Endometrial microvascular endothelial cells (primary cell): Measurements from ENCODE around the gene TRIM16. TPM values are rescaled to one million over a fixed set of nuclear protein-coding genes. Genes with fewer than 3 reads are reported as not detected.
"Not testable (repeated sequence)": the region's sequence is repeated elsewhere in the genome, so short reads cannot be mapped to it uniquely, and the experiment has no call there.

Source experiments
- in situ Hi-C: cut with HindIII; loops from 2 replicates; pipeline ENCODE4 v1.10.0; 2017; ENCODE audit warnings: low sequenced_read_pairs, low pct_unique_long_range_greater_than_20kb; ENCODE audit errors: inconsistent ontology term
- total RNA-seq: library from RNA; depleted of rRNA; stranded (reverse); fragments of >200 nt; gene quantifications from one replicate; pipeline ENCODE4 v1.2.3, GENCODE V29; 2015; ENCODE audit errors: inconsistent ontology term

The TRIM16 gene
- total RNA-seq, 1 donor from 2014 or later: 45.1 TPM

DNA sequence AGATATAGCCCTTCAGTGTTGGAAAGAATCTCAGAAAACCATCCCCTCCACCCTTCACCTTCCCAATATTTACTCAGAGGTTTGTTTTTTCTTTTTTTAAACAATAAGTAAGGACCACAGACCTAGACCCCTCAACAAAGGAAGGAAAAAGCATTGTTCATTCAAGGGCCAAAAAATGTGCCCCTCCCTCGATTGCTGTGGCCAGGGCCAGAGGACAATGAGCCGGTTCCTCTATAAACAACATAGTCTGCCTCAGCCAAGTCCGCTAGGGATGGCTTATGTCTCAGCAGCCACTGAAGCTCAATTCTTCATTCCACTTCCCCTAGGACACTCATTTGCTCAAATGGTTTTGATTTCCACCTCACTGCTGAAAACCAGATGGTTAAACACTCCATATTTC is 24.0 kb downstream of the TRIM16 start:
- in situ Hi-C loops: no loop called here

DNA sequence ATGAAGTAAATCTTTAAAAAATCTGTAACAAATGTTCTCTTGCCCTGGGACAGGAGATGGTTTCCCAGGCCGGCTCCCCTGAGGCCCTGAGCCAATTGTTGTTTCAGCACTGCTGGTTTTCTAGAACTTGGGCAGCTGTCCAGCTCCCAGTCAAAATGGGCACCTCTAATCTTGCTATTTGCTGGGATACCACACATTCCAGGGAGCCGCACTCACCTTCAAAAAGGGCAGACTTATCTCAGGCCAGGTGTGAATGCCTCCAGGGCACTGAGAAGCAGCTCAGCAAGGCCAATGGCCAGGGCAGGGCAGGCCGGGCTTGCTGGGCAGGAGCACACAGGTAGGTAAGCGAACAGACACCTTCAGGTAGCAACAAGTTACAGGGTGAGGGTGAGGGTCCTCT is 24.4 kb downstream of the TRIM16 start:
- in situ Hi-C loops: no loop called here

DNA sequence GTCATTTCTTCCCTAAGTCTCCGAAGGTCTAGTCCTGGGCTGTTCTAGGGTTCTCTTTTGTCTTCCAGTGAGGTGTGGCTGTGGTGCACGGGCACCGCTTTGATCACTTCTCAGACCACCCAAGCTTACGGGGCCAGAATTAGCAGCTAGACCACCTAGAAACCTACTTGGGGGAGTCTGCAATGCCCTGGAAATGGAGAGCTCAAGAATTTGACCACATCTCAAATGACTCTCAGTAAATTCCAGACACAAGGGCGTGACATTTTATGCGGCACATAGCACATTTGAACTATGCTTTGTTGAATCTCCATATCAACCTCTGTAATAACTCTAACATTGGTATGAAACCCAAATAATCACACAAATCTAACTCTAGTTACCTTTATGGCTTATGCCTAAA is 24.9 kb downstream of the TRIM16 start:
- in situ Hi-C loops: no loop called here

DNA sequence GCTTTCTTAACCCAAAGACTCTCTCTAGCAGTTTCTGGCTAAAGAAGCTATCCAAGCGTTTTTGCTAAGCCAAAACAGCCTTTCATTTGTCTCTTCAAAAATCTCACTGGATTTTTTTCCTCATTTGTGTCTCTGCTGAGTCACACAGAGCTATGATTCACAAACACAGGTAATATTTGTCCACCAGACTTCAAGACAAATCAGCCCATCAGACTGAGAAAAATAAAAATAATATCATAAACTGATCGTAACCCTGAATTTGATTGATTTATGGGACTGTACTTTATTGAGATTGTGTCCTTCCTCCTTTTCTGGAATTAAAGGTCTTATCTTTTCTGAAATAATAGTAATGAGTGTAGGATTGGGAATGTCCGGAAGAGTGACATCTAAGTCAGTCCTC is 25.8 kb downstream of the TRIM16 start:
- in situ Hi-C loops: no loop called here

DNA sequence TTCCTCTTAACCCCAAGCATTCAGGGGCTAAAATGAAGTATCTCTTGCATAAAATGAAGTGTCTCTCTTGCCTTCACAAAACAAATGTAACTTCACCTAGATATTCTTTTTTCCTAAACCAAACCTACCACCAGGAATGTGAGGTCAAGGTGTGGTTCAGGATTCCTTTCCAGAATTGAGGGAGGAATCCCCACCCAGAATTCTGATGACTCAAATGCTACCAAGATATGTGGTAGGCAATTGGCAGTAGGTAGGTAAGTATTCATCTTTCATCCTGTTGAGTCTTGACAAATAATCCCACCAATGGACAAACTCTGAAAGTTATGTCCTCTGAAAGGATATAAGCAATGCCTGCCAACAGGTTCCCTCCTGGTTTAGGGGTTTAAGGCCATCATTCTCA is 26.2 kb downstream of the TRIM16 start:
- in situ Hi-C loops: no loop called here

DNA sequence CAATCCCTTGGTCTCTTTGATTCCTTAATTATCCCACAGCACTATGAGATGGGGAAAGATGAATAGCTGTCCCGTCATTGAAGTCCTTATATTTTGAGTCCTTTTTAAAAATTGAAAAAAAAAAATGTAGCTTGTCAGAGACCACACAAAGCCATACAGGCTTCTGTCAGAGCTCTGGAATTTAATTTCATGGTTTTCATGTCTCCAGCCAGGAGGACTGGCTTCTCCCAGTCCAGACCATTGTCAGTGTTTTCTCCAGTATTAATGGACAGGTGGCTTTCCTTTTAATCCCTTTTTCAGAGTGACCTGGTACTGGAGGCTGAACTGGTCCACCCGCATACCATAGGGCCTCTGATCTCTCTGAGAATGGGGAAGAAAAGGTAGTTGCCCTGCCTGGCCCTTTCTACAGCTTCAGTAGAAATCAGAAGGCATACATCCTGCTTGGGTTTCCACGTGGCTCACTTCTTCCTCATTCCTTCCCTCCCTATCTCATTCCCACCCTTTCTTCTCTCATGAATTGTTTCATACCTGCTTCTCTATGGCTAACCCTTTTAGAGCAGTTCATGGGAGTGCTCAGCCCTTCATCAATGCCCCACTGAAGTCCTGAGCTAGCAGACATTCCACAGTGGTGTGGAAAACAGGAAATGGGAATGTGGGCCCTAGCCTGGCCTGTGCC is 29.1 kb downstream of the TRIM16 start:
- in situ Hi-C loops: no loop called here

DNA sequence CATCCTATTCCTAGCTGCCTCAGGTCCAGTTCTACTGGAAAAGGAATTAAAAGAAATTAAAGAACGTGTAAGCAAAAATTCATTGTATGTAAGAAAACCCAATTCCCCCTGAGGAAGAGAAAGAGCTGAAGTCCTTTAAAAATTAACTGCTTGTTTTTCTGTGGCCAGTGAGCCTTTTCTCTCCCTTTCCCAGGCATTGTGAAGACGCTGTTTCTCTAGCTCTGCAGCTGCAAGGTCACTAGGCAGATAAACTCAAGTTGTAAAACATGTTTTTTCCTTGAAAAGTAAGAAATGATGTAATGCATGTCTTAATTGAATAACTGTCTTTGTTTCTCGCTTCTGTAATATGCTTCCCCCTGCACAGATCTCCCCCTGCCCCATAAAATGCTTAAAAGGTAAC is 29.7 kb downstream of the TRIM16 start:
- in situ Hi-C loops: not testable (repeated sequence)

DNA sequence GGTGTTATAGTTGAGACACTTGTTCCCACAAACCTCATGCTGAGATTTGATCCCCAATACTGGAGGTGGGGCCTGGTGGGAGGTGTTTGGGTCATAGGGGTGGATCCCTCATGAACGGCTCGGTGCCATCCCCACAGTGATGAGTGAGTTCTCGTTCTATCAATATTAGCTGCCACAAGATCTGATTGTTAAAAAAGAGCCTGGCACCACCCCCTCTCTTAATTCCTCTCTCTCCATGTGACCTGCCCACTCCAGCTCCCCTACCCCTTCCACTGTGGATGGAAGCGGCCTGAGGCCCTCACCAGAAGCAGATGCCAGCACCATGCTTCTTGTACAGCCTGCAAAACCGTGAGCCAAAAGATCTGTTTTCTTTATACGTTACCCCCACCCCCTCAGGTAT is 31.2 kb downstream of the TRIM16 start:
- in situ Hi-C loops: no loop called here

DNA sequence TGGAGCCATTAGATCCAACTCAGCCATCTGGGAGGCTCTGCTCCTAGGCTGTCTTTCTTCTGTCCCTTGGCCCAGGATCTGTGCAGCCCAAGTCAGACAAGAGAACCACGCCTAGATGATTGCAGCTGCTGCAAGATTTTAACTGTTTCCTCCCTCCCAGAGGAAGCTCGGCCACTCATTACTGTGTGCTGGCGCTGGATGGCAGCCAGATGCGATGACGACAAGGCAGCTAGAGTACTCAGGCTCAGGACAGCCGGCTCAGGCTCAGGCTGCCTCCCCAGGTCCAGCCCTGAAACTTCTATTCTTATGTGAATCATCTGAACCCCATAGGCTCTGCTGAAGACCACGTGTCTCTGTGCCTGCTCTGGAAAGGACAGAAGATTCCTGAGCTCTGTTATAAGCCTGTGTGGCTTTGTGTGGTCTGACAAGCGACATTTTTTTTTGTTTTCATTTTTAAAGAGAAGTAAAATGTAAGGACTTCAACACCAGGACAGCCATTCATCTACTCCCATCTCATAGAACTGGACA is 32.5 kb downstream of the TRIM16 start:
- in situ Hi-C loops: no loop called here

DNA sequence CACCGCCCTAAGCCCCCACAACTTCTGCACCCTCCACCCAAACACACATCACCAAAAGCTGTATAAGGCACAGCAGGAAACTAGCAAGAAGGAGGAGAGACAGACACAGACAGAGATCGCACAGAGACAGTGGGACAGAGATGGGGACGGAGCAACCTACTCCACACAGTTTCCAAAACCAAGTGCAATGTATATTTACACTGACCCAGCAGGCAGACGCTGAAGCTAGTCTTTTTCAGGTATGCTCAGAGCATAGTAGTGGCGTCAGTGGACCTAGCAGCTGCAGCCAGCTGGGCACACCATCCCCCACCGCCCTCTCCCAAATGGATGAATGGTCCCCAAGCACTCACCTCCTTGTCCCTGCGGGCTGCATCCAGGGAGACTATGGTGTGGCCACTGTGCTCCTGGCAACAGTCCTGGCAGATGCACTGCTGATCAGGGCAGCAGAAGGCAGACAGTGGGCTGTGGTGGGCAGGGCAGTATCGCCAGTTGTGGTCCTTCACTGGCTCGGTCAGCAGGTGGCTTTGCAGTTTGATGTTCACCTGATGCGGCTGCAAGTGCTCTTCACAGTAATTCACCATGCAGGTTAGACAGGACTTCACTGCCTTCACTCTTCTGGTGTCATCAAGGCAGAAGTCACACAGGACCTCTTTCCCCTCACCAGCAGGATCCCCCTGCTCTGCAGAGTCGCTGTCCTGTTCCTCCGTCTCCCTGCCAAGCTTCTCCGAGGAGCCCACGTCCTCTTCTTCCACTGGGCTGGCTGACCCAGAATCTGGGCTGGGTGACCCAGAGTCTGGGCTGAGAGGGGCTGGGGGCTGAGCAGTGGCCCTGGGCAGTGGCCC is 33.1 kb downstream of the TRIM16 start:
- in situ Hi-C loops: no loop called here

DNA sequence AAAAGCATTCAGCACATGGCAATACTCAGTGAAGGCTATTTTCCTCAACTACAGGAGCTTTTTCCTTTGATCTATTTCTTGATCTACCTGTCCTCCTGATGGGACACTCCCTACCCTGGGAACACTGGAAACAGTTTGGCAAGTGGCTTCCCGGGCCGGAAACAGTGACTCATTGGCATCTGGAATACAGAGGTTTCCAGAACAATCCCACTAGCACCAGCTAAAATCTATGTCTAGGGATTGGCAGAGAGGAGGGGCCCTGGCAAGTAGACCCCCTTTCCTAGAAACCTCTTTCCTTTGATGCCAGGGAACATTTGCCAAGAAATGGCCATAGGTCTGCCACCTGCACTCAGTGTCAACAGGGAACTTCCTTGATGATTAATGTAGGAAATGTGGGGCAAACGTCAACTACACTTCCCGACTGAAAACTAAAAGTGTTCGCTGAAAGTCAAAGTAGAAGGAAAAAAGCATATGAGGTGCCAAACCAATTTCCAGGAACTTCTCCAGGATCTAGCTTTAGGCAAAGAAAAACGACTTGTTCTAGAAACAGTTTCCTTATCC is 34.2 kb downstream of the TRIM16 start:
- in situ Hi-C loops: no loop called here

DNA sequence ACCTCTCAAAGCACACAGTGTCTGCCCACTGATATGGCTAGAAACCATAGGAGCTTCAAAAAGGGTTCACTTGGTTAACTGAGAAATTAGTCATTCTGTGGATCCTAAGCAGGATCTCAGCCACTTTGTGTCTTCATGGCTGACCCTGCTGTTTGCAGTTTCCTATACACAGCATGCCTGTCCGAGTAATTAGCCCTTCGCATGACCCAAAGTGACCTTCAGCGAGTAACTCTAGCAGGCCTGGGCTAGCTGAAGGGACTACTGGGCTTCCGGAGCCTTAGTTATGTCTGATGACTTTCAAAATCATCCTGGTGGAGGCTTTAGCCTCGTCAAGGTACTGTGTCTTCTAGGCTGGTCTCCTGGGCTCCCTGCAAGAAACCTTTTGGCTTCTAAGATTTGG is 35.7 kb downstream of the TRIM16 start:
- in situ Hi-C loops: no loop called here

DNA sequence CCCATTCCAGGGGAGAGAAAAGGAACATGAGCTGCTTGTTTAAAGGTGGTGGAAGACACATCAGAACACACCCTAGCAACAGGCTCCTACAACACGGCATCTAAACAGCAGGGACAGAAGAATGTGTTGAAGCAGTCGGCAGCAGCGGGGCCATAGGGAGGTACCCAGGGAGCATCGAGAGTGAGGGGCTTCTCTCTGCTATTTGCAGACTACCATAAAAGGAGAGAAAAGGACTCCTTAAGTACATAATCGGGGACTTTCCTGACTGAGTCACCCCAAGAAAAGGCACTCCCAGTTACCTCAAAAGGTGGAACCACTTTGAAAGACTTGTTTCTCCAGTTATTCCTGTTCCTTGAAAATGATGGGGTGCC is 38.2 kb downstream of the TRIM16 start:
- in situ Hi-C loops: not testable (repeated sequence)

DNA sequence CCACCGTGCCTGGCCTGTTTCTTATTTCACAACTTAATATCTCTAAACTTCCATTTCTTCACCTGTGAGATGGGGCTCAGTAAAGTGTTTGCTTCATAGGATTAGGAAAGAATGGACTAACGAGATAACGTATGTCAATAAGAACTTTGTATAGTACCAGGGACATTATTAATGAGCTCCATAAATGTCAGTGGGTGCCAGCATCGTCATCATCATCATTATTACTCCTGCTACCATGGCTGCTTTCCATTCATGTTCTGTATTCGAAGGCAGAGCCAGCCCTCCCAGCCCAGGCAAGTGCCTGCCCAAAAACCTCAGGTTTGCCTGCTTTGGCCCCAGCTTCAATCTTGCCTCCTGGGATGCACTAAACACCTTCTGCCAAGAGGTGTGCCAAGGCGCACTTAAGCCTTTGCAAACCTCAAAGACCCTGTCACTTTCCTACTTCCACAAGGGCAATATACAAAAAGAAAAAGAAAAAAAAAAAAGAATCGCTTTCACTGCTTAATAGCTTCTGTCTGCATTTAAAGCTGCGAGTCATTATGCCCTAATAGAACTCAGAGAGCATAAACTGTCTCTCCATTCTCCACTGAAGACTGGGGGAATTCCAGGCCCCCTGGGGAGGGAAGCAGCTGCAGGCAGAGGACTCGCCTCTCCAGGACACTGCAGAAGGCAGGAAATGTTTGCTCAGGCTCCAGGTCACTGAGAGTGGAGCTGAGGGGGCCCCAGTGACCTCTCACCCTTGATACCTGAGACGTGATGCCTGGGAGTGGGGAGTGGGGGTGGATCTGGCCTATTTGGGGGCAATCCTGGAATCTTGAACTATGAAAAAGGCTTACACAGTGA is 38.8 kb downstream of the TRIM16 start:
- in situ Hi-C loops: not testable (repeated sequence)

DNA sequence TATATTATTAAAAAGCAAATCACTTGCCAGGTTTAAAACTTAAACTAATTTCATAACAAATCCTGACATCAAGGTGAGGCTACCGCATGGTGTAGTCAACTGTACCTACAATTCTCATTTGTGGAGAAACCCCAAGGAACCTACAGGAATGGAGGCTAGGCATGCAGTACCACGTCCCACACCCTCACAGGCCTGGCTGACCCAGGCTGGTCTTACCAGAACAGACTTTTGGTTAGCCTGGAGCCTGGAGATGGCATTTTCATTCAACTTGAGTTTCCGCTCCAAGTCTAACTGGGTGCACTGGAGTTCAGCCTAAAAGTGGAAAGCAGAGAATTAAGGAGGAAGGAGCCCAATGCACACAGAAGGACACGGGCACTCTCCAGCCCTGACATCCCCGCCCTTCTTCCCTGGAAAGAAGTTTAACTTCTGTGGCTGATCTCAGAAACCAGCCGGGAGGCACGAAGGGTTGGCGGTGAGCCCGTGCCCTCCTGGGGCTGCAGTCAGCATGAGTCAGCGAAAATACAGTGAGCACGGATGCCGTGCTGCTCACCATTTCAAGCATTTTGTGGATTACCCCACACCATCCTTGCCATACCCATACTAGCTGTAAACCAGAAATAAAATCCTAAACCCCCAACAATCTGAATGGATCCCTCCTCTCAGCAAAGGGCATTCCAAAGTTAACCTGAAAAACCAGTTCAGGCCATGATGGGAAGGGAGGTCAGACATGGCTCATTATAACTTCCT is 41.4 kb downstream of the TRIM16 start:
- in situ Hi-C loops: not testable (repeated sequence)

DNA sequence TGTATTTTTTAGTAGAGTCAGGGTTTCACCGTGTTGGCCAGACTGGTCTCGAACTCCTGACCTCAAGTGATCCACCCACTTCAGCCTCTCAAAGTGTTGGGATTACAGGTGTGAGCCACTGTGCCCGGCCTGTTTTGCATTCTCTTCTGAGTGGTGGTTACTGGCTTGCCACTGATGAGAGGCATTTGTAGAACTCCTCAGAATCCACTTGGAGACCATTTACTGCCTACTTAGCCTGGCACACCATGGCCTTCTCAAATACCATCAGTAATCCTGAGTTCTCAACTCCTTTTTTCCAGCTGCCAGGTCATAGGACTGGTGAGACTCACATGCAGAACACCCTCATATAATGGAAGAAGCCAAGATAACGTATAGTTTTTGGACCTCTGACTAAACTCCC is 42.1 kb downstream of the TRIM16 start:
- in situ Hi-C loops: not testable (repeated sequence)

DNA sequence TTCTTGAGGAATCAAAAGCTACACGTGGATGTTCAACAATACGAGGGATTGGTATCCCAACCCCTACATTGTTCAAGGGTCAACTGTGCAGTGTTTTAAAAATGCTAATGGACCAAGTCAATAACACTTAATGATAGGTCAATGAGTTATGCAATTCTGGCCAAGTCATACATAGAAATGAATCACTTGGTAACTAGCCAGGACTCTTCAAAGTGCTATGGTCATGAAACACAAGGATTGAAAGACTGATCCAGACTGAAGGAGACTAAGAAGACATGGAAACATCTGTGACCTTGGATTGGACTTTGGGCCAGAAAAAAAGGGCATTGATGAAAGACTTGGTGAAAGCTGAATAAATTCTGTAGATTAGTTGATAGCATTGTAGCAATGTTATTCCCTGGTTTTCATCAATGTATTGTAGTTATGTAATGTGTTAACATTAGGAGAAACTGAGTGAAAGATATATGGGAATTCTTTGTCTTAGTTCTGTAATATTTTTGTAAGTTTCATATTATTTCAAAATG is 53.1 kb downstream of the TRIM16 start:
- in situ Hi-C loops: not testable (repeated sequence)

DNA sequence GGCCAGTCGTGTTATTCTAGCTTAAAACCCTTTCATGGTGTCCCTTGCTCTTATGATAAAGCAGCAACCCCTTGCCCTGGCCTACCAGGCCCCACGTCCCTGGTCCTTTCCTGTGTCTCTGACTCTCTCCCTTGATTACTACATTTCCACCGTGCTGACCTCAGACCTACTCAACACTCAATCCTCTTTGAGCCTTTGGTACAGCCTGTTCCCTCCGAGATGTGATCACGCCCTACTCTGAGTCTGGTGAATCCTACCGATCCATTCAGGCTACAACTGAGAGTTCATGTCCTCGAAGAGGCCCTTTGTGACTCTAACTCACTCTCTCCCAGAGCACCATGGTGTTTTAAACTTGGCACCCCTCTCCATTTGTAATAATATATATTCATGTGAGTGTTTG is 54.1 kb downstream of the TRIM16 start:
- in situ Hi-C loops: not testable (repeated sequence)
